ENCODE data around the gene FOXP1.

FOXP1 gene

GRCh38 chr3:71240034-71240433 lies 343.5 kb downstream of the FOXP1 start:
- no peak for DNase-seq (ENCODE audit: low spot score)

DNA sequence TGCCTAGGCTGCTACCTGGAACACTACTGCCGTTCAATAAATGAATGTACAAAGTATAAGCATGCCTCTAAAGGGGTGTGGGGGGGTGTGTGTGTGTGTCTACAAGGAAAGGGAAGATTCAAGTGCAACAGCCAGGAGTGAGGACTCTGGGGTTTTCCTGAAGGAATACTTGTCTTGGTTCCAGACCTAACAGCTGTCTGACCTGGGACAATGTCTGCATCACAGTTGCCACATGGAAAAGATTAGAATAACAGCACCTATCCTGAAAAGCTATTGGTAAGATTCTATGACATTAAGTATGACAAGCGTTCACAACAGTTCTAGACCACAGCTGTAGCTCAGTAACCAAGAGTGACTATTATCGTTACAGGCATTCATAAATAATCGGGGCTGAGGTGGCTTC lies 345.2 kb downstream of the FOXP1 start:
- no peak for DNase-seq (ENCODE audit: low spot score)

- DNase-seq (ENCODE audit: low spot score): no peak
These were observed 345.9 kb downstream of the FOXP1 start for GRCh38 chr3:71237672-71238071.

- no peak for DNase-seq (ENCODE audit: low spot score)
These were observed 347.7 kb downstream of the FOXP1 start for GRCh38 chr3:71235846-71236245.

DNA sequence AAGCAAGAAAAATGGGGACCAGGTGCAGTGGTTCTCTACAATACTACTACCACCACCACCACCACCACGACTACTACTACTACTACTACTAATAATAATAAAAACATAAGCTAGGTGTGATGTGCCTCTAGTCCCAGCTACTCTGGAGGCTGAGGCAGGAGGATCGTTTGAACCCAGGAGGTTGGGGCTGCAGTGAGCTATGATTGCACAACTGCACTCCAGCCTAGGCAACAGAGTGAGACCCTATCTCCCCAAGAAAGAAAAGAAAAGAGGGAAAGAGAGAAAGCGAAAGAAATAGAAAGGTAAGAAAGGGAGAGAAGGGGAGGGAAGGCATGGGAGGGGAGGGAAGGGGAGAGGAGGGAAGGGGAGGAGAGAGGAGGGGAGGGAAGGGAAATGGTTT lies 350.6 kb downstream of the FOXP1 start:
- no peak for DNase-seq (ENCODE audit: low spot score)

DNA sequence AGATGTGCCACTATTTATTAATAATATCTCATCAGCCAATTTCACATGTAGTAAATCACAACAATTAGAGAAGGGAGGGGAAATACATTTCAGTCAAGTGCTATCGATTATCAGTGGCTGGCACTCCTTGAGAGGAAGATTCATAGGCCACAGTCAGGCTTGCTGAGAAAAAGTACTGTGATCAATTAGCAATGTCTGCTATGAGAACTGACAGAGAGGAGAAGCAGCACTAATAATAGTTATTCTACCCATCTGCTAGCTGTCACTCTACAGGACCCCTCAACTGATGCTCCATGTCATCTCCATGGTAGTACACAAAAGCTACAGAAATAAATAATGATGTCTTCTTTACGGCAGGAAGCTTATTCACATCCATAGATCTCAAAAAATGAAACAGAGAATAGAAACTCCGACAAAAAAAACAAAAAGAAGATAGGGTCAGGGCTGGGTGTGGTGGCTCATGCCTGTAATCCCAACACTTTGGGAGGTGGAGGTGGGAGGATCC lies 351.3 kb downstream of the FOXP1 start:
- no peak for DNase-seq (ENCODE audit: low spot score)

DNA sequence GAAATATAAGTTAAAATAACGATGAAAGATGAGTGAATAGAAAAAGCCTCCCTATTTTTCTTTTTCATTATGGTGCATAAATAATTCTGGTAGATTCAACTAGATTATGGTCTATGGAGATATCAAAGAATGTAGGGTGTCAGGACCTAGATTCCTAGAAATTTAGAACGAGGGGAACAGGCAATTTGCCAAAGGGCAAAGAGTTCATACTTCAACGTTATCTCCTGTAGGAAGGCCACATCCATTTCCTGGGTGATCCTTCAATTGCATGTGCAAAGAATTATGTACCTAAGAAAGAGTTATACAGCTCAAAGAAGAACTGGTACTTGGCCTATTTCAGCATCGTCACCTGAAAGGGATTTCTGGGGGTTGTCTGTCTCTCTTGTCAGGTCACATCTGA lies 351.8 kb downstream of the FOXP1 start:
- no peak for DNase-seq (ENCODE audit: low spot score)

GRCh38 chr3:71229905-71230657 lies 353.4 kb downstream of the FOXP1 start:
- DNase-seq (ENCODE audit: low spot score): no peak

DNA sequence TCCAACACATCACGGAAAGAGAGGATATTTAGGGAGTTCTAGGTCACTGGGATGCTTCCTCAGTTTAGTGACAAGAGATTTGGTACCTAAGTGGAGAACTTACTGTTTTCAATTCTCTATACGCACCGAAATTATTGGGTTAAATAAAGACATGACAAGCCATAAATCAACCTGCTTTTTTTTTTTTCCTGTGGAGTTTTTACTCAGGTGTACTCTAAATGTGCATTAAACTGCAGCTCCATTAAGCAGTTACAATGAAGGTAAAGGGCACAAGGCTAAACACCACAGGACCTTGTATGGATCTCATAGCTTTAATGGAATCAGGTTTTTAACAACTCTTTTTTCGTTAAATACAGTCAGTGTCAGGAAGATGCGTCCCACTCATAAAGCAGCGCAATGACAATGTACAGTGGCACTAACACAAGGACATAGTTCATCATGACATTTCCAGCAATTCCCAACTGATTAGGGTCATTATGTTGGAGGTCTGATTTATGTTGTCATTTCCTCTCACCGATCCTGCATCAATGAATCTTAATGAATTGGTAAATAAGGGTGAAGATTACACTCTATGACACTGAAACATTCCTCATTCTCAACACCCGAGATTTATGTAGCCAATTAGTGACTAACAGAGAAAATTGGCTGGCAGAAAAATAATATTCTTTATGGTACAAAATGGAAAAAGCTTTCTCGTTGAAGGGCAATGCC lies 355.2 kb downstream of the FOXP1 start:
- no peak for DNase-seq (ENCODE audit: low spot score)

- peak; percentile 57 for DNase-seq (ENCODE audit: low spot score)
These were observed 356.3 kb downstream of the FOXP1 start for GRCh38 chr3:71227270-71227661.

GRCh38 chr3:71226565-71227269 lies 356.8 kb downstream of the FOXP1 start:
- peak; percentile 36 for DNase-seq (ENCODE audit: low spot score)

- DNase-seq (ENCODE audit: low spot score): no peak
These were observed 357.5 kb downstream of the FOXP1 start for GRCh38 chr3:71225951-71226564.

- no peak for DNase-seq (ENCODE audit: low spot score)
These were observed 358.4 kb downstream of the FOXP1 start for GRCh38 chr3:71225002-71225684.

GRCh38 chr3:71219744-71220638 lies 363.5 kb downstream of the FOXP1 start:
- no peak for DNase-seq (ENCODE audit: low spot score)

DNA sequence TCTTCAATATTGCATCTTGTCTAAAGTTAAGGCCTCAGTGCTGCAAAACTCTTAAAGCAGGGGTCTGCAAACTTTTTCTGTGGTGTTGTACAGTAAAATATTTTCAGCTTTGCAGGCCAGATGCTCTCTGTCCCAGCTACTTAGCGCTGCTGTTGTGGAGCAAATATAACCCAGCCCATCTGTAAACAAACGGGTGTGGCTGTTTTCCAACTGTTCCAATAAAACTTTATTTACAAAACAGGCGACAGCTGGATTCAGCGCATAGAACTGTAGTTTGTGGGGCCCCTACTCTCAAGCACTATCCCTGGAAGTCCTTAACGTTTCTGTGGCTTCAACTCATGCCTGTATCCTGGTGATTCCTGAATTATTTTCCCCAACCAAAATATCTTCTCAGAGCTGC lies 365.0 kb downstream of the FOXP1 start:
- no peak for DNase-seq (ENCODE audit: low spot score)

GRCh38 chr3:71217640-71218222 lies 365.8 kb downstream of the FOXP1 start:
- no peak for DNase-seq (ENCODE audit: low spot score)

- no peak for DNase-seq (ENCODE audit: low spot score)
These were observed 368.2 kb downstream of the FOXP1 start for GRCh38 chr3:71215351-71215750.

- DNase-seq (ENCODE audit: low spot score): no peak
These were observed 368.7 kb downstream of the FOXP1 start for GRCh38 chr3:71214797-71215196.

DNA sequence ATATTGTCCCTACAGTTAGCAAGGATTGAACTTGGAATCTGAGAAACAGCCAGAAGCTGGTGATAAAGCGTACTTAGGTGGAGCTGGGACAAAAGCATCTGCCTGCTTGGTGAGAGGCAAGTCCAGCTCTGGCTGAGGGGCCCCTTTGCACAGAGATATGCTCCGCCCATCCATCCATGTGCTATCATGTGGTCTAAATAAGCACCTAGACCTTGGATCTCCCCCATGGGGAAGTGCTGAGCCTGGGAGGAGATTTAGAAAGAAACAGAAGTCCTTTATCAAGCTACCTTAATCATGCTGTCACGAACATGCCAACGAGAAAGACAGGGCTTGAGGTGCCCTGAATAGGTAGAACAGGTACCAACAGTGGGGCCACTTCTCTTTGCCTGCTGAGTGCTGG lies 369.5 kb downstream of the FOXP1 start:
- no peak for DNase-seq (ENCODE audit: low spot score)

- DNase-seq (ENCODE audit: low spot score): no peak
These were observed 372.4 kb downstream of the FOXP1 start for GRCh38 chr3:71211083-71211482.

Data from kidney capillary endothelial cell (primary cell).